Measurements from ENCODE around the gene GRAMD1A. TPM values are rescaled to one million over a fixed set of nuclear protein-coding genes. Genes with fewer than 3 reads are reported as not detected.
"Not testable (repeated sequence)": the region's sequence is repeated elsewhere in the genome, so short reads cannot be mapped to it uniquely, and the experiment has no call there.

GRAMD1A gene
- 24.6 and 32.9 TPM in 2 replicates for total RNA-seq

DNA sequence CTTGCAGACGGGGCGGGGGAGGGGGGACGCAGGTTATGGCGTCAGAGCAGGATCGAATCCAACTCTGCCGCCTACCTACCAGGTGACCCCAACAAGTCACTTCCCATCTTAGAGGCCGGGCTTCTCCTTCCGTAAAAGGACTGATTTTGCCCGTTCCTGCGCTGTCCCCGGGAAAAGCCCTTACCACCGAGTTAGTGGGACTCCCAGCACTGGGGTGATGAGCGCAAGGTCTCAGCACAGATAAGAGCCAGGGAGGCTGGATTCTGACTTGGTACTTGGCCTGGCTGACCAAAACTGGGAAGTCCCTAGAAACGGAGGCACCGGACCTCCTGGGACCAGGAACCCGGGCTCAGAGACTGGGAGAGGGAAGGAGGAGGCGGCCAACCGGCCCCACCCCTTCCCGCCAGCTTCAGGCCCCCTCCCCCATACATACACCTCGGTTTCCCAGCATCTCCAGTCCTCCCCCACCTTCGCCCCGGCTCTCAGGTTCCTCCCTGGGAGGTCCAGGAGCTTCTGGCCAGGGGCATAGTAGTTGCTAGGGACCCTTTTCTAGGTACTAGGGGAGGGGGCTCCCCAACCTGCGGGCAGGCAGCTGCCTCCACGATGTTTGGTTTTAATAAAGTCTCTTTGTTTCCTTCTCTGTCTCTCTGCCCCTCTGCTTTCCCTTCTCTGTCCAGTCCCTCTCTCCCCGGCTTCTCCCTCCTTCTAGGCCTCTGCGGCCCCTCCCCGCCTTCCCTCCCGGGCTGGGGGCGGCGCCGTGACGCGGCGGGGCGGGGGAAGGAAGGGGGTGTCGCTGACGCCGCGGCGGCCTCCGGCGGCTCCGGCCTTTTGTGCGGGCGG, at the start of gene GRAMD1A:
TSS of gene GRAMD1A (plus strand) at position 826 of the 840 bp plus-strand sequence. CDS start 156 bp downstream, outside the sequence.
- DNase-seq (ENCODE audit: low read depth in 2 of 2), result peak; percentile 73 to 87

DNA sequence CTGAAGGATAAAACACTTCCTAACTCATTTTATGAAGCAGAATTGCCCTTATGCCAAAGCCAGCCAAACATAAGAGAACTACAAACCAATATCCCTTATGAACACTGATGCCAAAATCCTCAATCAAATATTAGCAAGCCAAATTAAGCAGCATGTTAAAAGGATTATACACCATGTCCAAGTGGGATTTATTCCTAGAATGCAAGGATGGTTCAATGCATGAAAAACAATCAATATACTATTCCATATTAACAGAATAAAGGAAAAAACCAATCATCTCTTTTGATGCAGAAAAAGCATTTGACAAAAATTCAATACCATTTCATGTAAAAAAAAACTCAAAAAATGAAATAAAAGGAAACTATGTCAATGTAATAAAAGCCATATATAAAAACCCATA, 47.0 kb upstream of the GRAMD1A start:
- DNase-seq (ENCODE audit: low read depth in 2 of 2), result no peak

DNA sequence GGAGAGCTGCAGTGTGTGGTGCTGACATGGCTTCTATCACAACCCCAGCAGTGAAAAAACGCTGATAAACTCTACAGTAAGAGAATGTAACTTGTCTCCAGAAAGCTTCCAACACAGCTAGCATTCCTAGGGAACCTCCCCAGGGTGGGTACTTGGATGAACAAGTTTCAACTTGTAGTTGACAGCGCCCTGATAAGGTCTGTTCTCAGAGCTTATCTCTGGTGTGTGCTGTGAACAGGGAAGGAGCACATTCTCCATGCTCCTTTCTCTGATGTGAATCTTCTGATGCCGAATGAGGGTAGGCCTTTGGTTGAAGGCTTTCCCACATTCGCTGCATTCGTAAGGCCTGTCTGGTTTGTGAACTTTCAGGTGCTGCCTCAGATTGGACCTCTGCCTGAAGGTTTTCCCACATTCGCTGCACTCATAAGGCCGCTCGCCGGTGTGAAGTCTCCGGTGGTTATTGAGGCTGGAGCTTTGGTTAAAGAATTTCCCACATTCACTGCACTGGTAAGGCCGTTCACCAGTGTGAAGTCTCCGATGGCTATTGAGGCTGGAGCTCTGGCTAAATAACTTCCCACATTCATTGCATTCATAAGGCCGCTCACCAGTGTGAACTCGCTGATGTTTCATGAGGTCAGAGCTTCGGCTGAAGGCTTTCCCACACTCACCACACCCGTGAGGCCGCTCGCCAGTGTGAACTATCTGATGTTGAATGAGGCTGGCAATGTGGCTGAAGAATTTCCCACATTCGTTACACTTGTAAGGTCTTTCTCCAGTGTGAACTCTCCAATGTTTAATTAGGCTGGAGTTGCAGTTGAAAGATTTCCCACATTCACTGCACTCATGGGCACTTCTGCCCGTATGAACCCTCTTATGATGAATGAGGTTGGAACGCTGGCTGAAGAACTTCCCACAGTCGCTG, 42.0 kb upstream of the GRAMD1A start:
- peak in 1 of 2 donors; percentile 22 for DNase-seq (ENCODE audit: low read depth in 2 of 2)

DNA sequence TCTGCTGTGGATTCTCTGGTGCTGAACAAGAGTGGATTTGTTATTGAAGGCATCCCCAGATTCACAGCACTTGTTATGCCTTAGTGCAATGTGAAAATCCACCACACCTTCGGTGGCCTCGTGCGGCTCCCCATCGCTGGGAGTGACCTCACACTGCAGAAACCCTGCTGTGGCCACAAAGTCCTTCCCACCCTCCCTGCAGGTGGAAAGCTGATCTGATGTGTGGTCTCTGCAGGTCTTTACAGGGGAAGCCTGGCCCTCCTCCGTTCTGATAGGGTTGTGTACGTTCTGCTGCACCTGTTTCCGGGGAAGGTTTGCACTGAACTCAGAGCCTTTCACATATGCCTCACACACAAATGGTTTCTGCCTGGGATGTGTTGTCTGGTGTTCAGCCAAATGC, 41.1 kb upstream of the GRAMD1A start:
- no peak for DNase-seq (ENCODE audit: low read depth in 2 of 2)

DNA sequence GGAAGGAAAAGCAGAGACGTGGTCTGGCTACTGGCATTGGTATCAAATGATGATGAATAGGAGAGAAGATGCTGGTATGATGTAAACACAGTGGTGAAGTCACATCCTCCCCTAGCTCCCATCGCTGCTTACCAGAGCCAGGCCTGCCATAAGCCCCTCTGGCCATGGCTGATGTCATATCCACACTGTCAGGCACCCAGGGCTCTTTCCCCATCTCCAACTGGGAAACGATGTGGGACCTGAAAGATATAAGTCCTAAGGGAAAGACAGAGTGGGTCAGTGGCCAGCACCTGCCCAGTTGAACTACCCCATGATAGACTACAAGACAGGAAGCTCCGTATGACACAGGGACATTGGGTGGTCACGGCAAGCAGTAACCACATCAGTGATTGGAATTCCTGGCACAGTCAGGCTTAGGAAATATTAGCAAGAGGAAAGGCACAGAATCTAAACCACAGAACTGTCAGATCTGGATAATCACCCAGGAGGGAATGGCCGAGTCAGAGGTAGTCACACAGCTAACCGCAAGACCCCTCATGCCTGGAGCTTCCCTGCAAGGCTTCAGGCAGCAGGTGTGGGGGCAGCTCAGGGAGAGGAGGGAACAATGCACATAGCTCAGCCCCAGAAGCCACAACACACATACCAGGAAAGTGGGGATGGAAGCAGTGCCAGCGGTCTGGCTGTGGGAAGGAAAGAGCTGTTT, 39.9 kb upstream of the GRAMD1A start:
- peak in 1 of 2 donors; percentile 76 for DNase-seq (ENCODE audit: low read depth in 2 of 2)

DNA sequence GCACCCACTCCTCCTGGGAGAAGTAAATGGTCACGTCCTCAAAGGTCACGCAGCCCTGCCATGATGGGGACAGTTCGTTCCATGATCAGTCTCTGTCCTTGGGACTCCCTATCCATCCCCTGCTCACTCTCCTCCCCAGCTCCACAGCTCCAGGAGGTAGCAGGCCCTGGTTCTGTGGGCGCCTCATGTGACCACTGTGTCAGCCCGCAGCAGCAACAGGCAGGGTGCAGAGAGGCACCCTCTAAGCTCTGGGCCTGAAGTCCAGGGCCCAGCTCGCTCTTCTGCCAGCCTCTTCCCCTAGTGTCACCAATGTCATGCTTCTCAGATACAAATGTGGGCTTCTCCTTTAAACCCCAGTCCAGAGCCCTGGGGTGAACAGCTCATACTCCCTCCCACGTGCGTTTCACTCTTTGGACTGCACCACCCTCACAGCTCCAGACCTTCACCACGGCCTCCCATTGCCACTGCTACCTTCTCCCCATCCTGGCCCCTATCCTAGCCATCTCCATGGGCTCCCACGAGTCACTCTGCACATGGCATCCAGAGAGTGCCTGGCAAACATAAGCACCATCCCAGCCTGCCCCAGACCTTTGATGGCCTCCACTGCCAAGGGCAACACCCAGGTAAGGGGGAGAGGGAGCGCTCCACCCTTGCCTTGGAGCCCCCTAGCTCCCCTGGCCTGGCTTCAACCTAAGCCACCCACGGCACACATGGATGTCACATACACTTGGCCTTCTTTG, 39.0 kb upstream of the GRAMD1A start:
- DNase-seq (ENCODE audit: low read depth in 2 of 2), result peak in 1 of 2 donors; percentile 13

DNA sequence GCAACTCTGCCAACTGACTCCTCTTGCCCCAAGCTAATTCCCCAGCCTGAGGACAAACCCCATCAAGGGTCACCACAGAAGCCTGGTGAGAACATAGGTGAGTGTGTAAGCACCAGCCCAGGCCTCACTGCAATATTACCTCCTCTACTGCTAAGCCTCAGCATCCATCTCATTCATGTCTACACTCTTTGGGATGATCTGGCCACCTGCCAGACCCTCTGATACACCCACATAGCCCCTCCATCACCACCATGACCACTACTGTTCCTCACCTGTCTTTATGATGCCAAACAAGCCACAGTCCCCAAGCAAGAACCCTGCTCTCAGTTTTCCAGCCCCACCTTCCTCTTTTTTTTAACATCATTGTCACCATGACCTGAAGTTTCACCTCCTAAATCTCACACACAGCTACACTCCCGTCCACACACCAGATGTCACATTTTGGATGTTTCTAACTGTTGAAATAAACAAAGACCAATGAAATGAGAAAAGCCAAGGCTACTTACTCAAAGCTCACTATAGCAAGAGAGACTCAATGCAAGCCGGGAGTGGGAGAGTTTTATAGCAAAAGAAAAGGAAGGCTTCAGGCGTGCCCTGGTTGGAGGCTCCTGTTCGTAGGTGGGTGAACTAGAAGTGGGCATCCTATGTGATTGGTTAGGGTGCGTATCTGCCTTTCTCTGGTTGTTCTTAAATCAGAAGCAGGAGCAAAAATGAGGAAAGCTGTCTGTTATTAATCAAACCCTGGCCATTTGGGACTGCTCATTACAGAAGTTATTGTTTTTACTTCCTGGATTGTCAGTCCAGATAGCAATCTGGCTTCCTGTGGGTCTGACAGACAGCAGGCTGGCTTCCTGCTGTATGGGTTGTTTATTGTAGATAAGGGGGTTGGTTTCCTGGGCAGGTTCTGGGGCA, 38.1 kb upstream of the GRAMD1A start:
- peak; percentile 97 to 98 for DNase-seq (ENCODE audit: low read depth in 2 of 2)

DNA sequence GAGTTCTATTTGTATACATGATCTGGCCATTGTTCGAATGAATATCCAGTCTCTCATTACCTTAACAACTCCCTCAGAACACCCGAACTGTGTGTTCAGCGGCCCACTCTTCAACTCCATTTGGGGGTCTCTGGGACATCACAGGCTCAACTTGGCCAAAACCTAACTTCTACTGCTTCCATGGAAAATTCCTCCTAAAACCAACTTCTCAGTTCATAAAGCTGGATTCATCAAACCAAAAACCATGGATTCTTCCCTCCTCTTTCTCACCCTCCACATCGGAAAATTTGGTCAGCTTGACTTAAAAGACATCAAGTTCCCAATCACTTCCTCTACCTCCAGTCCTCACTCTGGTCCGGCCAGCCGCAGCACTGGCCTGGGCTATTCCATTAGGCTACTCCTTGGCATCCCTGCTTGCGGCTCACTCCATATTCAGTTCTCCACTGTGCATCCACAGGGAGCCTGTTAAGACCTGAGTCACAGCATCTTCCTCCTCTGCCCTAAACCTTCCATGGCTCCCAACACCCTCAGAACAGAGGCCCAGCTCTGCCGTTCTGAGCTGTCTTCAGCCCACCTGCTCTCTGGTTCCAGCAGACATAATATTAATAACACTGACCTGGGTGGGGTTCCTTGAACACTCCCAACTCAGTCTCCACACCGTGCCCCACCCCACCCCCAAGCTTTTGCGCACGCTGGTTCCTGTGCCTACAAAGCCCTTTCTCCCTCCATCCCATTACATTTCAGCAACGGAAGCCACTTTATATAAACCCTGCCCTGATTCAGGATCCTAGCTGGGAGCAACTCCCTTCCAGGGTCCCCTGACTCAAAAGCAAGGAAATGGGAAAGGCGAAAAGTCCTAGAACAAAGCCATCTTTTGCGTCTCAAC, 37.2 kb upstream of the GRAMD1A start:
- peak; percentile 43 to 60 for DNase-seq (ENCODE audit: low read depth in 2 of 2)

DNA sequence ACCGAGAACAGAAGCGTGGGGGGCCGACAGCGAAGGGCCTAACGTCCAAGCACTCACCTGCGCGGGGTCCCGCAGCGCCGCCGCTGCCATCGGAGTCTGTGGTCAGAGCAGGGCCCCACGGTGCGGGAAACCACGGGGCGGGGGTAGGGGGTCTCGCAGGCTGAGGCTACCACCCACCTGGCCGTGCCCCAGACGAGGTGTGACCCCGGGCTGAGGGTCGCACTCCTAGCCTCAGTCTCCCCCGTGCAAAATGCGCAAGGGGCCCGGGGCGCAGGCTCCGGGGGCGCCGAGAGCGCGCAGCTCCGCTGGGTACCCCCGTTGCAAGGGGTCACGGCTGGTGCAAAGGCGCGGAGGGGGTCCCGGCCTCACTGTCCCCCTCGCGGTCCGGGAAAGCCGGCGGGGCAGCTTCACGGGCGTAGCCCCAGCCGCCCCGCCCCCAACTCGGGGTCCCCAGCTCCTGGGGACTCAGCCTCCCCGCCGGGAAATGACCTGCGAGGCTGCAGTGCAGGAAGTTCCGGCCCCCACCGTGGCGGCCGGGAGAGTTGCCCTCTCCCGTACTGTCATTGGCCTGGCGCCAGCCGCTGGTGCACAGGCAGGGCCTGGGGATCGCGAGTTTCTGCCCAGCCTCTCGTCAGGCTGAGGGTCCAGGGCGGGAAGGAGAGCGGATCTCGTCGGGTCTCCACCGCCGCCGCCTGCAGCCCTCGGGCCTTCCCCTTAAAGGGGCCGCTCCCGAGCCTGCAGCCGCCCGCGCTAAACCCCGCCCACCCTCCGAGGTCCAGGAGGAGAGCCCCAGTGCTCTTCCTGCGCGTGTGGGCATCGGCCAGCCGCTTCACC, 36.3 kb upstream of the GRAMD1A start, which contains the start of gene ZNF792:
TSS of gene ZNF792 (minus strand) at position 657 of the 834 bp plus-strand sequence. CDS start at position 90, 567 bp downstream.
- DNase-seq (ENCODE audit: low read depth in 2 of 2), result peak; percentile 73 to 87

DNA sequence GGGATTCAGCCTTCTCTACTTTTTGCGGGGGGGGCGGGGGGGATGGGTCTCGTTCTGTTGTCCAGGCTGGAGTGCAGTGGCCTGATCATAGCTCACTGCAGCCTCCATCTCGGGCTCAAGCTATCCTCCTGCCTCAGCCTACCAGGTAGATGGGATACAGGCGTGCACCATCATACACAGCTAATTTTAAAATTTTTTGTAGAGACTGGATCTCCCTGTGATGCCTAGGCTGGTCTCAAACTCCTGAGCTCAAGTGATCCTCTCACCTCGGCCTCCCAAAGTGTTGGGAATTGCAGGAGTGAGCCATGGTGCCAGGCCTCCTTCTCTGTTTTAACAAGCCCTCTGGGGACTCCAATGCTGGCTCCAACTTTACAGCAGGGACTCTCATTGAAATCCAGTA, 35.5 kb upstream of the GRAMD1A start:
- DNase-seq (ENCODE audit: low read depth in 2 of 2), result no peak

DNA sequence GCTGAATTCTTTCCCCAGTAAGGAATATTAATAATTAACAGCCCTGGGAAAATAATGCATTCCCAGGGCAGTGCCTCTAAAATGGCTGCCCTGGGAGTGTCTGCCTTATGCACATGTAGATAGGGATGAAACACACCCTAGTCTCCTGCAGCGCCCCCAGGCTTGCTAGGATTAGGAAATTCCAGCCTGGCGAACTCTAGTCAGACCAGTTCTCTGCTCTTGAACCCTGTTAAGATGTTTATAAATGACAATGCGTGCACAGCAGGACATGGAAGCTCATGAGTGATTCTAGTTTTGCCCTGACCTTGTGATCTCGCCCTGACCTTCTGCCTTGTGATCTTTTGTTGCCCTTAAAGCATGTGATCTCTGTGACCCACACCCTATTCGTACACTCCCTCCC, 34.6 kb upstream of the GRAMD1A start:
- not testable (repeated sequence) for DNase-seq (ENCODE audit: low read depth in 2 of 2)

DNA sequence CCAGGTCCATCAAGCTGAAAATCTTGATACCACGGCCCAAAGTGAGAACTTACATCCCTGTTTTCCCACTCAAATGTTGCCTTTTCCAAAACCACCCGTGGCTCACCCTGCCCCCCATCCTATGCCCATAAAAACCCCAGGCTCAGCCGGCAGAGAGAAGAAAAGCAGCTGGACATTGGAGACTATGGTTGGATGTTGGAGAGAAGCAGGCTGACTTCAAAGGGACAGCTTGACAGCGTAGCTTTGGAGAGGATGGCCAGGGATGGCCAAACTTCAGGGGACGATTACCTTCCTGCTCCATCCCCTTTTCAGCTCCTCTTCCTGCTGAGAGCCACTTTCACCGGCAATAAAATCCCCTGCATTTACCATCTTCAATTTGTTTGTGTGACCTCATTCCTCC, 32.6 kb upstream of the GRAMD1A start:
- DNase-seq (ENCODE audit: low read depth in 2 of 2), result no peak

DNA sequence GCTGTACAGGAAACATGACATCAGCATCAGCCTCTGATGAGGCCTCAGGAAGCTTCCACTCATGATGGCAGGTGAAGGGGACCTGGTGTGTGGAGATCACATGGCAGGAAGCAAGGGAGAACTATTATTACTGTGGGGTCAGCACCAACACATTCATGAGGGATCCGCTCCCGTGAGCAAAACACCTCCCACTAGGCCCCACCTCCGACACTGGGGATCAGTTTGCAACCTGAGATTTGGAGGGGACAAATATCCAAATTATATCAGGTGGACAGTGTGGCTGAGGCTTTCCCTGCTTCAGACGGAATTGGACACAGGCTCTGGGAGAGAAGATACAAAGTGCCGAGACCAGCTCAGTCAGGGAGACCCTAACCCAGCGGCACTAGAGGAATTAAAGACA, 30.4 kb upstream of the GRAMD1A start:
- DNase-seq (ENCODE audit: low read depth in 2 of 2), result no peak

DNA sequence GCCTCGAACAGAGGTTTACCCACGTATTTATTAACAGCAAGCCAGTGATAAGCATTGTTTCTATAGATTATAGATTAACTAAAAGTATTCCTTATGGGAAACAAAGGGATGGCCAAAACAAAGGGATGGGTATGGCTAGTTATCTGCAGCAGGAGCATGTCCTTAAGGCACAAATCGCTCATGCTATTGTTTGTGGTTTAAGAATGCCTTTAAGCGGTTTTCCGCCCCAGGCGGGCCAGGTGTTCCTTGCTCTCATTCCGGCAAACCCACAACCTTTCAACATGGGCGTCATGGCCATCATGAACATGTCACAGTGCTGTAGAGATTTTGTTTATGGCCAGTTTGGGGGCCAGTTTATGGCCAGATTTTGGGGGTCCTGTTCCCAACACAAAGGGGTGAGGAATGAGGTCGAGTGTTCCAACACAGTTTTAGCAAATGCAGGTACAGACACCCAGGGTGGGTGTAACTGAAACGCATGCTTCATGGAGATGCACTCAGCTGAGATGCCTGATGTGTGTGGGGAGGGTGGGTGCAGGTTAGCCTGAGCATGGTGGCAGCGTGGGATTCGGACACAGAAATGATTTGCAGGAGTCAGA, 29.8 kb upstream of the GRAMD1A start:
- not testable (repeated sequence) for DNase-seq (ENCODE audit: low read depth in 2 of 2)

DNA sequence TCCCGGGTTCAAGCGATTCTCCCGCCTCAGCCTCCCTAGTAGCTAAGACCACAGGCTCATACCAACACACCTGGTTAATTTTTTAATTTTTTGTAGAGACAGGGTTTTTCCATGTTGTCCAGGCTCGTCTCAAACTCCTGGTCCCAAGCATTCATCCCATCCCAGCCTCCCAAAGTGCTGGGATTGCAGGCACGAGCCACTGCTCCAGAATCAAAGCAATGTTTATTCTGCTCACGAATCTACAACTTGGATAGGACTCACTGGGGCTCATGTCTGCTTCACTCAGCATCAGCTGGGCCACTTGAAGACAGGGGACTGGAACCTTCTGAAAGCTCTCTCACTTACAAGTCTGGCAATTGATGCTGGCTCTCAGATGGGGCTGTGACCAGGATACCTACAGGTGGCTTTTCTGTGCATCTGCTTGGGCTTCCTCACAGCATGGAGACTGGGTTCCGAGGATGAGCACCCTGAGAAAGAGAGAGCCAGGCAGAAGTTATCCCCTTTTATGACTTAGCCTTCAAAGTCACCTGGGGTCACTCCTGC, 27.9 kb upstream of the GRAMD1A start:
- no peak for DNase-seq (ENCODE audit: low read depth in 2 of 2)

DNA sequence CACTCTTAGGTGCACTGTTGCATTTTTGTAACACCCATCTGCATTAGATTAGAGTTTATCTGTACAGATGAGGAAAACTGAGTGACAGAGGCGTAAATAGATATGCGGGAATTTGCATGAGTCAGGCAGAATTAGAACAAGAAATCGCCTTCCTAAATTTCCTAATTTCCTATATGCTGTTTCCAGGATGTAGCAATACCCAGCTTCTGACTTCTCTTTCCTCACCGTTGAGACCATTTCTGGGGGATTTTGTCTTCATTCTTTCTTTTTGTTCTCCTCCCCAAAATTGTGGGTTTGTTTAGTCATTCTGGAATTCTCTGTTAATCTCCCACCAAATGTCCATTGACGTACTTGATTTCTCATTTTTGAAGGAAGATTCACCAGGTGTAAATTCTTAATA, 25.5 kb upstream of the GRAMD1A start:
- no peak for DNase-seq (ENCODE audit: low read depth in 2 of 2)

DNA sequence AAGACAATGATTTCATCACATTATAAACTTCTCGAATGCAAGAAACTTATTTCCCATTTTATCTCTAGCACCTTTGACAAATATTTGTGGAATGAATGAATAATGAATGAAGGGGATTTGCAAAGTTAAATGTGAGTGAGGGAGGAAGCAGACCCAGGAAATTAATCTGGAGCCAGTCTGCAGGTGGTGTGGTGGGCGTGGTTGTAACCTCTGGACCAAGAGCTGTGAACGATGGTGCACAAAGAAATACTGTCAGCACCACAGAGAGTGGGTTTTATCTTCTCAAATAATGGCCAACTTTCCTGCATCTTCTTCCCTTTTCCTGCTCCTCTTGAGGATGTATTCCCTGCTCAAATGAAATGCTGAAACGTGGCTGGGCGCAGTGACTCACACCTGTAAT, 25.1 kb upstream of the GRAMD1A start:
- DNase-seq (ENCODE audit: low read depth in 2 of 2), result no peak

Measured in lung microvascular endothelial cell (primary cell).